Endothelial cell of umbilical vein (primary cell): ENCODE measurements around the gene C3orf49. TPM values are rescaled to one million over a fixed set of nuclear protein-coding genes. Genes with fewer than 3 reads are reported as not detected.

Experiments used
- BruUV-seq: library from RNA; stranded (reverse); fragments of 400-500 nt; replicated peaks from 2 replicates; lab custom pipeline; 2021; lab: Mats Ljungman, UMichigan
- CTCF ChIA-PET: fragments of 300-600, 350-600 bp; sonication (Branson Sonifier 250); formaldehyde crosslinking; loops from one replicate; lab custom pipeline; 2021; ENCODE audit warnings: antibody characterized with exemption, inconsistent platforms; lab: Charles Lee
- POLR2A ChIA-PET: fragments of 300-600, 350-600 bp; sonication (Branson Sonifier 250); formaldehyde crosslinking; loops from one replicate; lab custom pipeline; 2021; ENCODE audit warnings: antibody characterized with exemption, inconsistent platforms; lab: Charles Lee
- DNase-seq: peaks from one replicate; pipeline ENCODE4 v3.0.0-alpha.2; 2011; ENCODE audit warnings: low read depth, low spot score
- FAIRE-seq: peaks from 2 replicates; lab custom pipeline; 2011; peaks lifted over from hg19 to GRCh38; lab: Jason Lieb, UNC
- H2AFZ ChIP-seq: 2 replicates; pipeline ENCODE4 v1.6.0; 2012; ENCODE audit warnings: low read depth, low read length, control low read depth, inconsistent platforms
- H3K27ac ChIP-seq: 2 replicates; pipeline ENCODE4 v1.5.1; 2011; ENCODE audit warnings: low read depth, mild to moderate bottlenecking, control low read depth, low read length, moderate library complexity; ENCODE audit not compliant: insufficient read depth
- H3K27me3 ChIP-seq, 2 experiments: 2 replicates each; pipeline versions ENCODE4 v1.6.0 to v1.6.1; 2011; ENCODE audit warnings: low read length in 2 of 2, mixed read lengths in 1 of 2; ENCODE audit not compliant: control insufficient read depth in 2 of 2, insufficient read depth in 2 of 2
- H3K36me3 ChIP-seq, 2 experiments: 2 replicates in 1 of 2; 3 replicates in 1 of 2; pipeline ENCODE4 v1.5.1; 2011; ENCODE audit warnings: low read length in 2 of 2, mild to moderate bottlenecking in 1 of 2, moderate library complexity in 1 of 2; ENCODE audit not compliant: control insufficient read depth in 2 of 2, insufficient read depth in 2 of 2; ENCODE audit errors: extremely low read depth in 1 of 2
- H3K4me1 ChIP-seq: 3 replicates; pipeline ENCODE4 v1.5.1; 2011; ENCODE audit warnings: mild to moderate bottlenecking, low read length; ENCODE audit not compliant: control insufficient read depth, insufficient read depth; ENCODE audit errors: extremely low read depth
- H3K4me2 ChIP-seq: 2 replicates; pipeline ENCODE4 v1.6.1; 2011; ENCODE audit warnings: low read length, control low read depth, mixed read lengths; ENCODE audit not compliant: insufficient read depth
- H3K4me3 ChIP-seq, 3 experiments: fragments of 200-600 bp in 1 of 3; sonication (generic), shearing (Covaris generic) in 1 of 3; replicated peaks in 1 of 3; 2 replicates each; pipeline ENCODE4 v1.5.1; 2011 to 2016; ENCODE audit warnings: control low read depth in 3 of 3, low read length in 3 of 3, mild to moderate bottlenecking in 2 of 3, inconsistent platforms in 1 of 3, low read depth in 1 of 3, moderate library complexity in 1 of 3; ENCODE audit not compliant: insufficient read depth in 1 of 3
- H3K79me2 ChIP-seq: 2 replicates; pipeline ENCODE4 v1.6.0; 2012; ENCODE audit warnings: low read length, inconsistent platforms; ENCODE audit not compliant: control insufficient read depth, insufficient read depth
- H3K9ac ChIP-seq: replicated peaks from 2 replicates; pipeline ENCODE3; 2011; ENCODE audit warnings: low read length, control low read depth; ENCODE audit not compliant: insufficient read depth; ENCODE audit errors: extremely low read depth
- H3K9me1 ChIP-seq: replicated peaks from 3 replicates; pipeline ENCODE4 v1.6.0; 2011; ENCODE audit warnings: mild to moderate bottlenecking, low read length; ENCODE audit not compliant: control insufficient read depth, insufficient read depth; ENCODE audit errors: extremely low read depth
- H3K9me3 ChIP-seq: replicated peaks from 2 replicates; pipeline ENCODE4 v1.5.1; 2012; ENCODE audit warnings: low read length, inconsistent platforms; ENCODE audit not compliant: control insufficient read depth, insufficient read depth
- H4K20me1 ChIP-seq: replicated peaks from 2 replicates; pipeline ENCODE3; 2011; ENCODE audit warnings: mild to moderate bottlenecking, low read length; ENCODE audit not compliant: control insufficient read depth, insufficient read depth; ENCODE audit errors: extremely low read depth
- EZH2 ChIP-seq: IDR thresholded peaks from 2 replicates; pipeline ENCODE4 v1.6.1; 2012; ENCODE audit warnings: borderline replicate concordance, low read depth, mild to moderate bottlenecking, moderate library complexity, low read length, inconsistent platforms; ENCODE audit not compliant: severe bottlenecking
- FOS ChIP-seq: IDR thresholded peaks from 2 replicates; pipeline ENCODE4 v1.6.1; 2011; ENCODE audit warnings: mild to moderate bottlenecking, low read length, moderate library complexity, borderline replicate concordance; ENCODE audit not compliant: insufficient read depth
- GATA2 ChIP-seq: IDR thresholded peaks from 2 replicates; pipeline ENCODE4 v1.7.0; 2011; ENCODE audit warnings: low read depth, mild to moderate bottlenecking, moderate library complexity, mixed read lengths, low read length; ENCODE audit not compliant: insufficient read length, insufficient read depth
- JUN ChIP-seq: IDR thresholded peaks from 2 replicates; pipeline ENCODE4 v1.6.1; 2011; ENCODE audit warnings: borderline replicate concordance, low read depth; ENCODE audit not compliant: insufficient read length, insufficient read depth
- MYC ChIP-seq: IDR thresholded peaks from one replicate; pipeline ENCODE4 v1.6.1; 2011; ENCODE audit warnings: mild to moderate bottlenecking, low read depth, low read length
- POLR2A ChIP-seq: IDR thresholded peaks from 2 replicates; pipeline ENCODE4 v1.6.1; 2012; ENCODE audit warnings: low read depth, mild to moderate bottlenecking, control low read depth, low read length
- POLR2AphosphoS5 ChIP-seq: IDR thresholded peaks from 2 replicates; pipeline ENCODE4 v1.6.1; 2012; ENCODE audit warnings: low read depth, mild to moderate bottlenecking, control low read depth, low read length, moderate library complexity; ENCODE audit not compliant: insufficient read depth
- dilution Hi-C: fragments of 300-500 bp; cut with MboI; formaldehyde crosslinking; loops from one replicate; pipeline ENCODE4 v1.15.0; 2019; ENCODE audit warnings: low sequenced_read_pairs; ENCODE audit not compliant: extremely low pct_ligation_motif_present
- intact Hi-C: fragments of 100-400 bp; cut with micrococcal nuclease; formaldehyde crosslinking; loops from one replicate; pipeline ENCODE4 v1.10.0; 2022
- polyA plus RNA-seq, 4 experiments: library from polyadenylated mRNA; depleted of rRNA in 3 of 4; stranded (reverse) in 3 of 4; unstranded in 1 of 4; fragments of >200 nt; gene quantifications; 2 replicates each; pipeline versions ENCODE4 v1.2.1 to v1.2.3, GENCODE V29; 2011 to 2012; ENCODE audit warnings: missing spikeins in 1 of 4
- total RNA-seq: library from RNA; stranded (reverse); gene quantifications from 2 replicates; pipeline ENCODE4 v1.2.3, GENCODE V29; 2021
- TF ChIP-seq, protein P1 (sequence below), 2 donors: IDR thresholded peaks; 1 replicate in 1 of 2; 2 replicates in 1 of 2; pipeline ENCODE4 v1.5.1; 2011; ENCODE audit warnings: low read length in 2 of 2, mild to moderate bottlenecking in 2 of 2, moderate library complexity in 2 of 2, control low read depth in 1 of 2, inconsistent platforms in 1 of 2, low read depth in 1 of 2; ENCODE audit not compliant: insufficient read depth in 1 of 2; ENCODE audit errors: extremely low read depth in 1 of 2
- TF ChIP-seq, protein P2 (sequence below): IDR thresholded peaks from 2 replicates; pipeline ENCODE4 v1.6.1; 2011; ENCODE audit not compliant: insufficient read depth, insufficient read length

Gene C3orf49
- total and polyA plus RNA-seq, 2 donors (not counting 3 experiments of a cell fraction or from before 2014, with no cell fraction given), result not detected

DNA sequence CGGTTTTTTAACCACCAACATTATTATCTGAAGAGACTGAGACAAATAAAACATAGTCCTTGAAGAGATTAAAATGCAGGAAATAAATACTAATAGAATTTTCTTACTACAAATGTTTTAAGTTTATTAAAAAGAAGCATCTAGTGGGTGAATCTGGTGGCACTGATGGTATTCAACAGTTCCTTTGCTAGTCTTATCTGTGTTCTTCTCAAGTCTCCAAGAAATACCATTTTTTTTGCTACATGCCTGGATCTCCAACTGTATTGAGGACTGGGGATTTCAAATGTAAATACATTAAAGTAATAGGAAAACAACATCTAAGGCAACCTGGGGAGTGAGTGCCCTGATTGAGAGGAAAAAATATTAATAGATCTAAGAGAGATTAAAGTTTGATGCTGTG is 22.6 kb downstream of the C3orf49 start:
- Histone ChIP-seq H3K9me3 (no peaks in the 10 kb centered on the region), H4K20me1 (no peaks in the 10 kb centered on the region), H3K9ac (no peak overlapping the region), H2AFZ (no peak overlapping the region), H3K27ac (no peak overlapping the region), H3K4me1 (no peaks in the 10 kb centered on the region), H3K4me3 (no peak overlapping the region), H3K79me2 (peaks cover 15% of the 10 kb centered on the region), H3K36me3 (no peaks in the 10 kb centered on the region), H3K9me1 (no peaks in the 10 kb centered on the region), H3K27me3 (no peaks in the 10 kb centered on the region), H3K4me2 (no peak overlapping the region)
- no TSS peak for BruUV-seq
- ChIA-PET POLR2A (no interaction called here), CTCF (no interaction called here)
- dilution Hi-C loops (no loop called here), intact Hi-C loops (no loop called here)
- DNase-seq, result no peak
- no peak for FAIRE-seq
- TF ChIP-seq, protein P1, sequence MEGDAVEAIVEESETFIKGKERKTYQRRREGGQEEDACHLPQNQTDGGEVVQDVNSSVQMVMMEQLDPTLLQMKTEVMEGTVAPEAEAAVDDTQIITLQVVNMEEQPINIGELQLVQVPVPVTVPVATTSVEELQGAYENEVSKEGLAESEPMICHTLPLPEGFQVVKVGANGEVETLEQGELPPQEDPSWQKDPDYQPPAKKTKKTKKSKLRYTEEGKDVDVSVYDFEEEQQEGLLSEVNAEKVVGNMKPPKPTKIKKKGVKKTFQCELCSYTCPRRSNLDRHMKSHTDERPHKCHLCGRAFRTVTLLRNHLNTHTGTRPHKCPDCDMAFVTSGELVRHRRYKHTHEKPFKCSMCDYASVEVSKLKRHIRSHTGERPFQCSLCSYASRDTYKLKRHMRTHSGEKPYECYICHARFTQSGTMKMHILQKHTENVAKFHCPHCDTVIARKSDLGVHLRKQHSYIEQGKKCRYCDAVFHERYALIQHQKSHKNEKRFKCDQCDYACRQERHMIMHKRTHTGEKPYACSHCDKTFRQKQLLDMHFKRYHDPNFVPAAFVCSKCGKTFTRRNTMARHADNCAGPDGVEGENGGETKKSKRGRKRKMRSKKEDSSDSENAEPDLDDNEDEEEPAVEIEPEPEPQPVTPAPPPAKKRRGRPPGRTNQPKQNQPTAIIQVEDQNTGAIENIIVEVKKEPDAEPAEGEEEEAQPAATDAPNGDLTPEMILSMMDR (IDR thresholded peaks at IDR 0.05; ENCODE audit: extremely low read depth in 1 of 2, insufficient read depth in 1 of 2, low read depth in 1 of 2, low read length in 2 of 2), result no peak
- TF ChIP-seq MYC (no peak), FOS (no peak), GATA2 (no peak), JUN (no peak), EZH2 (no peak), POLR2A (no peak), POLR2AphosphoS5 (no peak)
- TF ChIP-seq, protein P2, sequence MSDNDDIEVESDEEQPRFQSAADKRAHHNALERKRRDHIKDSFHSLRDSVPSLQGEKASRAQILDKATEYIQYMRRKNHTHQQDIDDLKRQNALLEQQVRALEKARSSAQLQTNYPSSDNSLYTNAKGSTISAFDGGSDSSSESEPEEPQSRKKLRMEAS, result no peak
